HL-60 (cell line): ENCODE measurements around the gene ARSG.
"Not testable (repeated sequence)": the region's sequence is repeated elsewhere in the genome, so short reads cannot be mapped to it uniquely, and the experiment has no call there.

ENCODE experiments used
- CTCF ChIP-seq: IDR thresholded peaks from one replicate; pipeline ENCODE4 v1.5.1; 2011; ENCODE audit warnings: low read length, control low read depth, inconsistent platforms; ENCODE audit not compliant: insufficient read depth
- POLR2AphosphoS5 ChIP-seq: IDR thresholded peaks from 2 replicates; pipeline ENCODE4 v1.6.1; 2012; ENCODE audit warnings: low read depth

GRCh38 chr17:68258890-68259647, 32.2 kb upstream of the ARSG start:
- not testable (repeated sequence) for TF ChIP-seq CTCF
- peak; percentile 43 for TF ChIP-seq POLR2AphosphoS5
